ENCODE measurements around the gene ABHD12B. TPM values are rescaled to one million over a fixed set of nuclear protein-coding genes. Genes with fewer than 3 reads are reported as not detected.
"Not testable (repeated sequence)": the region's sequence is repeated elsewhere in the genome, so short reads cannot be mapped to it uniquely, and the experiment has no call there.

Gene ABHD12B
- total RNA-seq, 4 donors from 2014 or later, result not detected

DNA sequence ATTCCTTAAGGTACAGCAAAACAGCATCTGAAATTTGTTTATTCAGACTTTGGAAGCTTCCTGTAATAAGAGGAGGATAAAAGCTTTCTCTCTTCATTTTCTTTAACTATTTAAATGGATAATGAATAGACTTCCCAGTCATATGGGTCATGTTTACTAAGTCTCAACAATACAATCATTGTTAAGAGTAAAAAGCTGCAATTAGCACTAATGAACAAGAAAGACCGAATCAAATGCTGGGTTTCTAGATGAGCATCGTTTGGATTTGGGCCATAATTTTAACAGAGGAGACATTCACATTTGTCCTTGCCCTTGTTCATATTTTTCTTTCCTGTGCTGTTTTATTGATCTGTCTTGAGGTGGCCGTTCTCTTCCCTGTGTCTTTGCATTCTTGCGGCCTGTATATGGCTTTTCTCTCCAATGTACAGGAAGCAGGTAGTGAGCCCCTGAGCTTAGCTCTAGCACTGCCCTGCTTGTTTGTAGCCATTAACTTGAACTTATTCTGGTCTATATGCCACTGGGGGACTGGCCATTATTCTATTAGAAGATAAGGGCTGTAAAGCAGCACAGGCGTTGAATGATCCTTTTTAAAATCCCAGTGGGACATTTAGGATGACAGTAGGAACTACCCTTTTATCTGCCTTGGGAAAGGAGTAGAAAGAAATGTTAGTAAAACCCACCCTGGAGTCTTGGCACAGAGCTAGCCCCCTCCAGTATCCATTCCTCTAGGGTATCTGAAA, 34.6 kb downstream of the ABHD12B start:
- Histone ChIP-seq H3K4me3 (no peak overlapping the region), H3K36me3 (peaks cover 0 to 79% of the 10 kb centered on the region in 2 donors), H3K27ac (no peak overlapping the region), H3K9me3 (no peaks in the 10 kb centered on the region), H3K4me1 (no peaks in the 10 kb centered on the region), H3K27me3 (no peaks in the 10 kb centered on the region)
- TF ChIP-seq POLR2AphosphoS5 (IDR thresholded peaks at IDR 0.05) (no peak), EP300 (IDR thresholded peaks at IDR 0.05) (no peak), POLR2A (IDR thresholded peaks at IDR 0.05) (no peak)
- TF ChIP-seq, protein P1, sequence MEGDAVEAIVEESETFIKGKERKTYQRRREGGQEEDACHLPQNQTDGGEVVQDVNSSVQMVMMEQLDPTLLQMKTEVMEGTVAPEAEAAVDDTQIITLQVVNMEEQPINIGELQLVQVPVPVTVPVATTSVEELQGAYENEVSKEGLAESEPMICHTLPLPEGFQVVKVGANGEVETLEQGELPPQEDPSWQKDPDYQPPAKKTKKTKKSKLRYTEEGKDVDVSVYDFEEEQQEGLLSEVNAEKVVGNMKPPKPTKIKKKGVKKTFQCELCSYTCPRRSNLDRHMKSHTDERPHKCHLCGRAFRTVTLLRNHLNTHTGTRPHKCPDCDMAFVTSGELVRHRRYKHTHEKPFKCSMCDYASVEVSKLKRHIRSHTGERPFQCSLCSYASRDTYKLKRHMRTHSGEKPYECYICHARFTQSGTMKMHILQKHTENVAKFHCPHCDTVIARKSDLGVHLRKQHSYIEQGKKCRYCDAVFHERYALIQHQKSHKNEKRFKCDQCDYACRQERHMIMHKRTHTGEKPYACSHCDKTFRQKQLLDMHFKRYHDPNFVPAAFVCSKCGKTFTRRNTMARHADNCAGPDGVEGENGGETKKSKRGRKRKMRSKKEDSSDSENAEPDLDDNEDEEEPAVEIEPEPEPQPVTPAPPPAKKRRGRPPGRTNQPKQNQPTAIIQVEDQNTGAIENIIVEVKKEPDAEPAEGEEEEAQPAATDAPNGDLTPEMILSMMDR (IDR thresholded peaks at IDR 0.05), result no peak
- 74 to 92% methylated on average over 4 of the region's 5 CpGs for WGBS, 2 donors (ENCODE audit: low coverage in 1 of 2)
- no peak for ATAC-seq

DNA sequence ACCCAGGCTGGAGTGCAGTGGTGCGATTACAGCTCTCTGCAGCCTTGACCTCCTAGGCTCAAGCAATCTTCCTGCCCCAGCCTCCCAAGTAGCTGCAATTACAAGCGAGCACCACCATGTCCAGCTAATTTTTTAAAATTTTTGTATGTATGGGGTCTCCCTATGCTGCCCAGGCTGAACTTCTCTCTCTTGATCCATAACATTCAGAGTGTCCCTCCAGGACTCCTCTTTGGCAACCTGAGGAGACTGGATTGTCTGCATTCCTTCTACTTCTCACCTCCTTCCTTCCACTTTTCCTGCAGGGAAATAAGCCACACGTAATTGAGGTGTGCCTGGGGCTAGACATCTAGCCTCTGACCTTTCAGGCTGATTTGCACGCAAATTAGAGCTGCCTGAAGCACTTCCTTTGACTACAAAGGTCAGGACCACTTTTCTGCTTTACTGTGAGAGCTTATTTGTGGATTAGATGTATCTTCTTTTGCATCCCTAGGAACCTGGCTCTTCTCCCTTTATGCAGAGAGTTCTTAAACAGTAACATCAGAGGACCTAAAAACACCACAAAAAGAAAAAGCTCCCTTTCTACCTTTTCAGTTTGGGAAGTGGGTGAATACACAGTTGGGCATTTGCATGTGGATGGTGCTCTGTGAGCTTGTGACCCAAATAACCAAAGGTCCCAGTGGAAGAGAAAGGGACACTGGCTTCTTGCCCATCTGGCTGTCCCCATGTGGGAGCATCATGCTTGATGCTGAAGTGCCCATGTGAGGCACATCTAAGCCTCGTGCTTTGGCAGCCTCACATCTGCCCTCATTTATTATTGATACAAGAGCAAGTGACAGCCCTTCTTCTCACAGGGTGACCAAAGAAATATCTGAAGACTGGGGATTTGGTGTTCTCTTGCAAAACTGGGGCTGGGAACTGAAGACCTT, 38.9 kb downstream of the ABHD12B start:
- 83 to 88% methylated on average over 3 to 4 of the region's 5 CpGs for WGBS, 2 donors (ENCODE audit: low coverage in 1 of 2)
- ATAC-seq, result no peak
- Histone ChIP-seq H3K36me3 (peaks cover 0 to 96% of the 10 kb centered on the region in 2 donors), H3K27me3 (no peaks in the 10 kb centered on the region), H3K27ac (no peak overlapping the region), H3K4me1 (no peaks in the 10 kb centered on the region), H3K9me3 (no peaks in the 10 kb centered on the region), H3K4me3 (no peak overlapping the region)
- no peak for TF ChIP-seq POLR2AphosphoS5 (IDR thresholded peaks at IDR 0.05)
- TF ChIP-seq, protein P1 (IDR thresholded peaks at IDR 0.05), result no peak
- TF ChIP-seq EP300 (IDR thresholded peaks at IDR 0.05), result no peak
- no peak for TF ChIP-seq POLR2A (IDR thresholded peaks at IDR 0.05)

GRCh38 chr14:50917449-50917848, 45.6 kb downstream of the ABHD12B start:
- H3K4me1 ChIP-seq, result no peaks in the 10 kb centered on the region
- TF ChIP-seq POLR2A (IDR thresholded peaks at IDR 0.05) (no peak), POLR2AphosphoS5 (IDR thresholded peaks at IDR 0.05) (no peak), EP300 (IDR thresholded peaks at IDR 0.05) (no peak)
- TF ChIP-seq, protein P1 (IDR thresholded peaks at IDR 0.05), result no peak
- H3K27ac ChIP-seq, result no peak overlapping the region
- H3K36me3 ChIP-seq, result peaks cover 0 to 74% of the 10 kb centered on the region in 2 donors
- no peaks in the 10 kb centered on the region for H3K27me3 ChIP-seq
- 100% methylated on average over 1 of the region's 6 CpGs for WGBS, 2 donors (ENCODE audit: low coverage in 1 of 2)
- no peak for ATAC-seq
- no peak overlapping the region for H3K4me3 ChIP-seq
- H3K9me3 ChIP-seq, result no peaks in the 10 kb centered on the region

- not testable (repeated sequence) for H3K9me3 ChIP-seq, H3K27me3 ChIP-seq, H3K4me3 ChIP-seq, H3K27ac ChIP-seq, H3K4me1 ChIP-seq, ATAC-seq
- WGBS, 2 donors (ENCODE audit: low coverage in 1 of 2), result 82 to 96% methylated on average over 4 to 5 of the region's 5 CpGs
- peaks cover 0 to 67% of the 10 kb centered on the region in 2 donors for H3K36me3 ChIP-seq
Measured at GRCh38 chr14:50919524-50919923, 47.7 kb downstream of the ABHD12B start.

DNA sequence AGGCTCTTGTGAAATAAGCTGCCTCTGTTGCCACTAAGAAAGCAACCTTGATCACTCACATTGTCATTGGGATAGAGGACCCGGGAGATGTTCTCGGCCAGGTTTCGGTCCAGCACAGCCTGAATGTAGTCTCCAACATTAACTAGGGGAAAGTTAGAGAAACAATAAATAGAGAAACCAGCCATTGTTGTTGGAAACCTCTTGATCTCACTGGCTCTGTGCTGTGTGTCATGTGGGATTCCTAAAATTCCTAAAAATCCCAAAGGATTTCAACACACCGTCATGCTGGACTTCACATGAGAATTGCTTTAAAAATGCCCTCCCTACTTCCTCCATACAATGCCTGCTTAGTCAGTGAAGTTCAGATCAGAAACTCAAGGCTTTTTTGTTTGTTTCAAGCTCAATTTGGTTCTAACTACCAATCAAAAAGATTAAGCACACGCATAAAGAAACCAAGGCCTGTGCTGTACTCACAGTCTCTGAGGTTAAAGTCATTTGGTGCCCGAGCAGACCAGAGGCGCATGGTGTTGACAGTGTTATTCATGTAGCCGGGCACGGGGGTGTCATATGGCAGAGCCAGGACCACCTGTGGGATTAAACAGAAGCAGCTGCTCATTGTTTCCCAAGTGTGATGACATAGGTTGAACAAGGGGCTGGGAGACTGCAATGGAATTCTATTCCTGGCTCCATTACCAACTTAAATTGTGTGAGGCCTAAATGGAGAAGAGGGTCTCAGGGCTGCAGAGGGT, 48.8 kb downstream of the ABHD12B start:
- Histone ChIP-seq H3K36me3 (peaks cover 0 to 61% of the 10 kb centered on the region in 2 donors), H3K9me3 (no peaks in the 10 kb centered on the region), H3K4me3 (no peak overlapping the region), H3K27me3 (no peaks in the 10 kb centered on the region), H3K4me1 (no peaks in the 10 kb centered on the region), H3K27ac (peak overlapping the region in 1 of 4 donors; percentile 20)
- no peak for TF ChIP-seq EP300 (IDR thresholded peaks at IDR 0.05)
- TF ChIP-seq, protein P1 (IDR thresholded peaks at IDR 0.05), result no peak
- no peak for TF ChIP-seq POLR2A (IDR thresholded peaks at IDR 0.05)
- TF ChIP-seq POLR2AphosphoS5 (IDR thresholded peaks at IDR 0.05), result no peak
- peak; percentile 50 for ATAC-seq
- WGBS, 2 donors (ENCODE audit: low coverage in 1 of 2), result 76 to 78% methylated on average over 4 to 5 of the region's 9 CpGs

Data from gastroesophageal sphincter (tissue), 4 donors.